Transverse colon (tissue), 4 donors: ENCODE data around the gene PTH1R.

ENCODE experiments used
- CTCF ChIP-seq, 5 experiments: fragments of 200-600 bp in 3 of 5; fragments of 450-650 bp in 2 of 5; sonication (generic) in 3 of 5; IDR thresholded peaks; 1 replicate in 2 of 5; 2 replicates in 3 of 5; pipeline ENCODE4 v1.5.1; 2016 to 2017; ENCODE audit warnings: antibody characterized with exemption in 5 of 5, inconsistent platforms in 3 of 5, mild to moderate bottlenecking in 2 of 5, moderate library complexity in 1 of 5
- POLR2A ChIP-seq: fragments of 450-650 bp; IDR thresholded peaks from one replicate; pipeline ENCODE4 v1.6.1; 2016; ENCODE audit warnings: antibody characterized with exemption, mild to moderate bottlenecking, moderate library complexity
- POLR2AphosphoS5 ChIP-seq, 3 donors: sonication (generic); formaldehyde crosslinking; IDR thresholded peaks; one replicate each; pipeline ENCODE4 v1.6.1; 2016; ENCODE audit warnings: antibody characterized with exemption in 3 of 3

DNA sequence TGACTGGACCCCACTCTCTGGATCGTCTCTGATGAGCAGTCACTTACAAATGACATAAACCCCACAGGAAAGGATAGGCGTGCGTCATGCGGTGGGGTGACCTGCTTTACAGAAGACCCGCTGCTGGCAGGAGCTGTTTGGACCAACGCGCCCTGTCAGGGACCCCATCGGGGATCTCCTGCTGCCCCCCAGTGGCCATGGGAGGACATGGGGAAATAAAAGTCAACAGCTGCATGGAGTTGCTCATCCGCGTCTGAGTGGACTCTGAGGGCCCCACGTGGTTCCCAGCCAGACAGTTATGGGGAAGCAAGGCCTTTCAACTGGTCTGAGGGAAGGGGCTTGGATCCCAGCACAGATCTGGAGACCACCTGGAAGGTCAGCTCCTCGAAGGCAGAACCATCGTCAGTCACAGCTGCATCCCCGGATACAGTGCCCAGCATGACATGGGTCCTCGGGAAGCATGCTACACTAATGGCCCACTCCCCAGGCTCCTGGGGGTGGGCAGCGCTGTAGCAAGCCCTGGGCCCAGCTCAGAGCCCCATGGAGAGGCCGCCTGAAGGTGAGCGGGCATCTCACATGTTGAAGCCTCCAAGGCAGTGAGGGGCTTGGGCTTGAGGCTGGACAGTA is 32.1 kb downstream of the PTH1R start:
- TF ChIP-seq POLR2A (no peak), CTCF (IDR thresholded peaks at IDR 0.05) (peak; percentile 82 to 87 (median 85)), POLR2AphosphoS5 (IDR thresholded peaks at IDR 0.05) (no peak)
